GM19438 (cell line): ENCODE measurements around the gene BLOC1S5.

Source experiments
- ATAC-seq: cut with Tn5 transposase; IDR thresholded peaks from one replicate; pipeline ENCODE4 v1.9.1; 2021; ENCODE audit warnings: low read depth; ENCODE audit not compliant: unreplicated experiment

The BLOC1S5 gene

GRCh38 chr6:8082954-8083858 lies 19.0 kb upstream of the BLOC1S5 start:
- ATAC-seq: no peak

GRCh38 chr6:8082572-8082953 lies 18.4 kb upstream of the BLOC1S5 start:
- ATAC-seq: no peak

GRCh38 chr6:8080362-8081151 lies 16.4 kb upstream of the BLOC1S5 start:
- ATAC-seq: no peak

GRCh38 chr6:8079126-8079525 lies 14.9 kb upstream of the BLOC1S5 start:
- ATAC-seq: no peak

- ATAC-seq: no peak
These were observed 13.8 kb upstream of the BLOC1S5 start for GRCh38 chr6:8077991-8078390.

GRCh38 chr6:8075704-8076103 lies 11.5 kb upstream of the BLOC1S5 start:
- ATAC-seq: no peak

- ATAC-seq: no peak
These were observed 11.0 kb upstream of the BLOC1S5 start for GRCh38 chr6:8075185-8075584.

- ATAC-seq: no peak
These were observed 10.0 kb upstream of the BLOC1S5 start for GRCh38 chr6:8074213-8074612.

- ATAC-seq: no peak
These were observed 9.6 kb upstream of the BLOC1S5 start for GRCh38 chr6:8073758-8074157.

- ATAC-seq: no peak
These were observed 6.5 kb upstream of the BLOC1S5 start for GRCh38 chr6:8070718-8071117.

- ATAC-seq: no peak
These were observed 5.6 kb upstream of the BLOC1S5 start for GRCh38 chr6:8069631-8070284.

GRCh38 chr6:8069151-8069550 lies 5.0 kb upstream of the BLOC1S5 start:
- ATAC-seq: no peak

- no peak for ATAC-seq
These were observed 1.9 kb upstream of the BLOC1S5 start for GRCh38 chr6:8066108-8066507.

GRCh38 chr6:8065519-8065911 lies 1.3 kb upstream of the BLOC1S5 start:
- no peak for ATAC-seq

GRCh38 chr6:8064638-8065518 lies 689 bp upstream of the BLOC1S5 start:
- ATAC-seq: peak; percentile 8

GRCh38 chr6:8061736-8062135 lies 2.5 kb downstream of the BLOC1S5 start:
- ATAC-seq: no peak

- no peak for ATAC-seq
These were observed 3.8 kb downstream of the BLOC1S5 start for GRCh38 chr6:8060346-8060745.

- no peak for ATAC-seq
These were observed 5.1 kb downstream of the BLOC1S5 start for GRCh38 chr6:8059129-8059528.

- ATAC-seq: no peak
These were observed 6.4 kb downstream of the BLOC1S5 start for GRCh38 chr6:8057793-8058192.

GRCh38 chr6:8057263-8057662 lies 6.9 kb downstream of the BLOC1S5 start:
- ATAC-seq: no peak
